Ovary (tissue), 9 donors: ENCODE measurements around the gene XPC. TPM values are rescaled to one million over a fixed set of nuclear protein-coding genes. Genes with fewer than 3 reads are reported as not detected.

ENCODE experiments used
- DNase-seq, 5 donors: peaks; one replicate each; pipeline ENCODE4 v3.0.0-alpha.2; 2019 to 2020
- H3K27ac ChIP-seq, 2 donors: fragments of 200-600 bp; one replicate each; pipeline versions ENCODE4 v1.5.1 to v1.8.0; 2019 to 2022
- H3K27me3 ChIP-seq: fragments of 200-600 bp; one replicate; pipeline ENCODE4 v1.8.0; 2022
- H3K36me3 ChIP-seq: fragments of 200-600 bp; sonication (generic); one replicate; pipeline ENCODE4 v1.5.1; 2019
- H3K4me1 ChIP-seq: one replicate; pipeline ENCODE4 v1.8.1; 2013; ENCODE audit warnings: mild to moderate bottlenecking, moderate library complexity; ENCODE audit not compliant: insufficient read depth
- H3K4me3 ChIP-seq: fragments of 200-600 bp; sonication (generic); one replicate; pipeline ENCODE4 v1.5.1; 2017
- H3K9me3 ChIP-seq, 2 donors: fragments of 200-600 bp in 1 of 2; sonication (generic) in 1 of 2; one replicate each; pipeline versions ENCODE4 v1.5.1 to v1.8.1; 2013 to 2019; ENCODE audit warnings: mild to moderate bottlenecking in 1 of 2, moderate library complexity in 1 of 2
- EP300 ChIP-seq: sonication (generic); formaldehyde crosslinking; IDR thresholded peaks from one replicate; pipeline ENCODE4 v1.6.1; 2017; ENCODE audit warnings: antibody characterized with exemption
- POLR2A ChIP-seq: fragments of 450-650 bp; IDR thresholded peaks from one replicate; pipeline ENCODE4 v1.6.1; 2017; ENCODE audit warnings: antibody characterized with exemption, mild to moderate bottlenecking, moderate library complexity
- WGBS, 3 donors: extraction: QIAGEN DNeasy Blood & Tissue Kit in 1 of 3; methylation state at CpG; one replicate each; pipeline versions ENCODE4 v1.1.5 to v1.1.7; 2013 to 2017; 5-methylcytosine and 5-hydroxymethylcytosine counted together
- intact Hi-C, 4 donors: fragments of 100-400 bp; cut with DNase I; formaldehyde crosslinking; loops; one replicate each; pipeline versions ENCODE4 v1.11.0 to v1.15.1; 2022 to 2023
- polyA plus RNA-seq, 2 donors: library from polyadenylated mRNA; stranded (reverse); fragments of 200-250 nt in 1 of 2; fragments of 350-450 nt in 1 of 2; fragmentation: Illumina TruSeq in 1 of 2; extraction: RNeasy Lipid Tissue Mini Kit (QIAGEN cat#74804) in 1 of 2; gene quantifications; one replicate each; pipeline ENCODE4 v1.2.3, GENCODE V29; 2013 to 2014
- total RNA-seq, 7 donors: library from RNA; depleted of rRNA in 2 of 7; stranded (reverse); fragments of >200 nt in 2 of 7; fragmentation: NEBNext Ultra II Directional in 3 of 7; extraction: Animal tissue kit (Norgen Biotek cat#: 25700) in 3 of 7; gene quantifications; one replicate each; pipeline versions ENCODE4 v1.1.0 to v1.2.4, GENCODE V29; 2016 to 2023
- TF ChIP-seq, protein P1 (sequence below), 3 donors: fragments of 450-650 bp in 2 of 3; fragments of 200-600 bp in 1 of 3; IDR thresholded peaks; one replicate each; pipeline versions ENCODE4 v1.5.1 to v1.8.0; 2016 to 2022; ENCODE audit warnings: antibody characterized with exemption in 3 of 3, mild to moderate bottlenecking in 1 of 3
- donor health status: DM: no; HTN: no; CAD: no; lungs with moderate emphysema.
- donor health status: DM: no; HTN: no; CAD: no.
- donor health status: Bipolar disorder and iron deficiency.
- donor health status: DM: yes; HTN: yes; CAD: no.
- donor health status: DM: no; HTN: no; CAD: no.
- donor health status: DM: yes; HTN: yes; CAD: no.

The XPC gene
- total and polyA plus RNA-seq, 9 donors = 36.2 to 63.1 (median 40.6) TPM

DNA sequence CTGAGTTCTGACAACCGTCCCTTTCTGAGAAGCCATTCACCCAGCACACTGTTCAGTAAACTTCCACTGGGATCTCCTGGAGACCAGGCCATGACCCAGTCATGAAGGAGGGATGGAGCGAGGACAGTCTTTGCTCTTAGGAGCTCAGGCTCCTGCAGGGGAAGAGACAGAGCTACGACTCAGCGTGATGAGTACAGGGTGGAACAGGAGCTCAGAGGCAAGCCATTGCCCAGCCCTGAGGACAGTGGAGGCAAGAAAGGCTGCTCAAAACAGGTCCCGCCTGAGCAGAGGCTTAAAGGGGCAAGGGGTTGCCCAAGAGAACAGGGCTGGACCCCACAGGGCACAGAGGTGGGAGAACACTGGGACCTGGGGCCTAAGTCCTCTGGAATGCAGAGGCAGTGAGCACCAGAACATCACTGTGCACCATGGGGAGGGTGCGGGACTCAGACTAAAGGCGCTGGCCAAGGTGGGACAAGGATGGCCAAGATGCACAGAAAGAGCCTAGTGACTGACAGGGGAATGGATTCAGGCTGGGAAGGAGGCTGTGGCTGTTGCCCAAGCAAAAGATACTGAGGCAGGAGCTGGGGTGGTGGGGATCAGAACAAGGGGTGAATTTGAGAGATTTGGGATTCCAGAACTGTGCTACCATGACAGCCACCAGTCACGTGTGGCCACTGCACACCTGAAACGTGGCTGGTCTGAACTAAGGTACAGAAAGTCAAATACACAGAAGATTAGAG, 27.7 kb downstream of the XPC start:
- Histone ChIP-seq H3K9me3 (no peaks in the 10 kb centered on the region), H3K27ac (no peak overlapping the region), H3K27me3 (no peaks in the 10 kb centered on the region), H3K4me1 (no peaks in the 10 kb centered on the region), H3K4me3 (no peak overlapping the region), H3K36me3 (no peaks in the 10 kb centered on the region)
- TF ChIP-seq POLR2A (no peak), EP300 (no peak)
- TF ChIP-seq, protein P1, sequence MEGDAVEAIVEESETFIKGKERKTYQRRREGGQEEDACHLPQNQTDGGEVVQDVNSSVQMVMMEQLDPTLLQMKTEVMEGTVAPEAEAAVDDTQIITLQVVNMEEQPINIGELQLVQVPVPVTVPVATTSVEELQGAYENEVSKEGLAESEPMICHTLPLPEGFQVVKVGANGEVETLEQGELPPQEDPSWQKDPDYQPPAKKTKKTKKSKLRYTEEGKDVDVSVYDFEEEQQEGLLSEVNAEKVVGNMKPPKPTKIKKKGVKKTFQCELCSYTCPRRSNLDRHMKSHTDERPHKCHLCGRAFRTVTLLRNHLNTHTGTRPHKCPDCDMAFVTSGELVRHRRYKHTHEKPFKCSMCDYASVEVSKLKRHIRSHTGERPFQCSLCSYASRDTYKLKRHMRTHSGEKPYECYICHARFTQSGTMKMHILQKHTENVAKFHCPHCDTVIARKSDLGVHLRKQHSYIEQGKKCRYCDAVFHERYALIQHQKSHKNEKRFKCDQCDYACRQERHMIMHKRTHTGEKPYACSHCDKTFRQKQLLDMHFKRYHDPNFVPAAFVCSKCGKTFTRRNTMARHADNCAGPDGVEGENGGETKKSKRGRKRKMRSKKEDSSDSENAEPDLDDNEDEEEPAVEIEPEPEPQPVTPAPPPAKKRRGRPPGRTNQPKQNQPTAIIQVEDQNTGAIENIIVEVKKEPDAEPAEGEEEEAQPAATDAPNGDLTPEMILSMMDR (IDR thresholded peaks at IDR 0.05) = no peak
- 90 to 94% (median 93%) methylated on average over 9 of the region's 9 CpGs for WGBS, 3 donors
- DNase-seq = no peak
- intact Hi-C loops = no loop called here

DNA sequence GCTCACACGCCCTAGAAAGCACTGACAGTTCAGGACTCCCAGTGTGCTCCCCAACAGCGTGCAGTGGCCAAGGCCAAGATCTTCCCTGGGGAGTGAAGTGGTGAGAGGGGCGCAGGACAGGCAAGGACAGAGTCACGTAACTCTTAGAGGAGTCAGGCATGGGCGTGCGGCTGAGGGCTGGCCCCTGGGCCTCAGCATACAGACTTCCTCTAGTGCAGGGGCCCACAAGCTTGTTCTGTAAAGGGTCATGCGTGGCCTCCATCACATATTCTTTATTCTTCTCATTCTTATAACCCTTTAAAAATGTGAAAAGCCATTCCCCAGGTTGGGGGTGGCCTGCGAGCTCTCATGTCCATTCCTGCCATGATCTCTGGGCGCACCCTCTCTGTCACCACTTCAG, 28.3 kb downstream of the XPC start:
- intact Hi-C loops = no loop called here
- Histone ChIP-seq H3K9me3 (no peaks in the 10 kb centered on the region), H3K27ac (no peak overlapping the region), H3K27me3 (no peaks in the 10 kb centered on the region), H3K4me3 (no peak overlapping the region), H3K36me3 (no peaks in the 10 kb centered on the region), H3K4me1 (no peaks in the 10 kb centered on the region)
- DNase-seq = no peak
- no peak for TF ChIP-seq POLR2A
- TF ChIP-seq, protein P1 (IDR thresholded peaks at IDR 0.05) = no peak
- TF ChIP-seq EP300 = no peak
- 96 to 99% (median 96%) methylated on average over 9 of the region's 9 CpGs for WGBS, 3 donors

DNA sequence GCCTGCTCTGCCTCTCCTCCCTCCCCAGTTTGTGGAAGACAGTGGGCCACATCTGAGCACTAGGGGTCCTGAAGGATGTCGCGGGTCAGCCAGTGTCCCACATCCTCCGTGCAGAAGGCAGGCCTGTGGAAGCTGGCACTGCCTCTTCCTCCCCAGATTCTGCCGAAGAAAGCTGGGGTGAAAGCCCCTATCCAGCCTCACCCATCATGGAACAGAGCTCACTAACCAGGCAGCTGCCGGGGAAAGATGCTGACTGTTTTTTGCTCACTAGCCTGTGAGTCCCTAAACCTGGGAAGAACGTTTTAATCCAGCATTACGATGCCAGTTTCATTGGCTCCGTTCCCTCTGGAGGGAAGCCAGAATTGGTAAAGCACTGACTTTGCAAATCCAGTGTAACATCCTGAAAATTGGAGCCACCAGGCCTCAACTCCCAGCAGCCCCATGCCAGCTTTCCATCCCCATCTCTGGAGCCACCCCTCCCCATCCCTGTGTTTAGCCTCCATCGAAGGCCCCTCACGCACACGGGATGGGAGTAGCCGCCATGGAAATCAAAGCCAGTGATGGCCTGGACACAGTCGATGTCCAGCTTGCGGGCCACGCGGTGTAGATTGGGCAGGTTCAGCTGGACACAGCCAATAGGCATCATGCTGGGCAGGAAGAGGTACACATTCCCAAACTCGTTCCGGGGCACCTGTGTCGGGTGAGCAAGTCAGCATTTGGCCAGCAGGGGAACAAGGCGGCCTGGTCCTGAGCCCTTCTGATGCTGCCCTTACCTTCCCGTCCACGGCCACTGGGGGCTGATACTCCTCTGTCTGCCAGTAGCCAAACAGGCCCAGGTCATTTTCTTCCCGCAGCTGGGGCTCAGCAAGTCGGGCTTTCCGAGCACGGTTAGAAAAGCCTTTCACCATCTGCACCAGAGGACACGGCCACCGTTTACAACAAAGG, 30.1 kb downstream of the XPC start:
- Histone ChIP-seq H3K9me3 (no peaks in the 10 kb centered on the region), H3K27ac (no peak overlapping the region), H3K4me1 (peaks cover 7% of the 10 kb centered on the region), H3K4me3 (no peak overlapping the region), H3K36me3 (no peaks in the 10 kb centered on the region), H3K27me3 (no peaks in the 10 kb centered on the region)
- peak in 2 of 5 donors; percentile 33 to 37 for DNase-seq
- intact Hi-C loops = no loop called here
- 76 to 83% (median 81%) methylated on average over 27 to 28 of the region's 28 CpGs for WGBS, 3 donors
- no peak for TF ChIP-seq POLR2A
- TF ChIP-seq, protein P1 (IDR thresholded peaks at IDR 0.05) = no peak
- no peak for TF ChIP-seq EP300

DNA sequence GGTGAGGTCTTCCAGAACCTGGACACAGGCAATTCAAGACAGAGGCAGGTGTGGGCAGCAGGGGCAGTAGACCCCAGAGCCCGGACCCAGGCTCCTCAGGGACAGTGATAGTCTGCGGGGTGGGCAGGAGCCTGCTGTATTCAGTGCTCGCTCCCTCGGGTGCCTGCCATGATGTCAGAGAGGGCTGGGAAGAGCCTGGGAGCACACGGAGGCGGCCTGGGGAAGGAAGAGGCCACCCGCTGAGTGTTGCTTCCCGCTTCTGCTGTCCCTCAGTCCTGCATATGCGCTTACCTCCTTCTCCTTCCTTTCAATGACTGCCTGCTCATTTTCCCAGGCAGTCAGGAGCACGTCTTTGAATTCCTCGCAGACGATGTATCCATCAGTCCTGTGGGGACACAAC, 30.8 kb downstream of the XPC start:
- Histone ChIP-seq H3K27me3 (no peaks in the 10 kb centered on the region), H3K9me3 (no peaks in the 10 kb centered on the region), H3K4me3 (no peak overlapping the region), H3K27ac (no peak overlapping the region), H3K36me3 (no peaks in the 10 kb centered on the region), H3K4me1 (peaks cover 8% of the 10 kb centered on the region)
- TF ChIP-seq, protein P1 (IDR thresholded peaks at IDR 0.05) = no peak
- TF ChIP-seq POLR2A (no peak), EP300 (no peak)
- peak in 1 of 5 donors; percentile 15 for DNase-seq
- intact Hi-C loops = no loop called here
- 83 to 87% (median 86%) methylated on average over 12 of the region's 12 CpGs for WGBS, 3 donors
